IPS DF 6.9 (cell line): Measurements from ENCODE around the gene LAMA5.

Source experiments
- DNase-seq: peaks from one replicate; pipeline ENCODE4 v3.0.0-alpha.2; 2013; ENCODE audit warnings: low read depth, low spot score
- H3K27ac ChIP-seq: one replicate; pipeline ENCODE4 v1.5.1; 2013; ENCODE audit warnings: low read length, control low read depth
- H3K27me3 ChIP-seq: 2 replicates; pipeline ENCODE4 v1.6.1; 2013; ENCODE audit warnings: mild to moderate bottlenecking, low read length; ENCODE audit not compliant: control insufficient read depth, insufficient read depth
- H3K36me3 ChIP-seq: 2 replicates; pipeline ENCODE4 v1.6.1; 2013; ENCODE audit warnings: low read length; ENCODE audit not compliant: control insufficient read depth, insufficient read depth
- H3K4me1 ChIP-seq: 2 replicates; pipeline ENCODE4 v1.6.1; 2013; ENCODE audit warnings: low read length; ENCODE audit not compliant: control insufficient read depth, insufficient read depth
- H3K4me3 ChIP-seq: 2 replicates; pipeline ENCODE4 v1.5.1; 2013; ENCODE audit warnings: mild to moderate bottlenecking, low read length
- H3K9me3 ChIP-seq: 2 replicates; pipeline ENCODE4 v1.6.1; 2013; ENCODE audit warnings: low read length, inconsistent platforms; ENCODE audit not compliant: control insufficient read depth, insufficient read depth
- WGBS: extraction: QIAGEN DNeasy Blood & Tissue Kit; methylation state at CpG from one replicate; pipeline ENCODE4 v1.1.7; 2013; ENCODE audit warnings: mixed read lengths, missing lambda C conversion rate; ENCODE audit not compliant: insufficient read length, insufficient coverage; 5-methylcytosine and 5-hydroxymethylcytosine counted together

The LAMA5 gene

GRCh38 chr20:62315773-62316172 lies 51.3 kb downstream of the LAMA5 start:
- Histone ChIP-seq H3K4me1 (no peaks in the 10 kb centered on the region), H3K9me3 (no peaks in the 10 kb centered on the region), H3K27ac (no peak overlapping the region), H3K27me3 (no peaks in the 10 kb centered on the region), H3K4me3 (no peak overlapping the region), H3K36me3 (peaks cover 87% of the 10 kb centered on the region)
- WGBS, result no CpG with 5 or more reads among the region's 12 CpGs
- no peak for DNase-seq

- WGBS, result no CpG with 5 or more reads among the region's 25 CpGs
- Histone ChIP-seq H3K9me3 (no peaks in the 10 kb centered on the region), H3K27ac (no peak overlapping the region), H3K4me1 (no peaks in the 10 kb centered on the region), H3K36me3 (peaks cover 89% of the 10 kb centered on the region), H3K27me3 (no peaks in the 10 kb centered on the region), H3K4me3 (no peak overlapping the region)
- DNase-seq, result no peak
Measured at GRCh38 chr20:62314711-62315302, 52.3 kb downstream of the LAMA5 start.

GRCh38 chr20:62314339-62314638 lies 52.8 kb downstream of the LAMA5 start:
- H3K27ac ChIP-seq, result no peak overlapping the region

GRCh38 chr20:62313460-62314338 lies 53.4 kb downstream of the LAMA5 start:
- no peaks in the 10 kb centered on the region for H3K27me3 ChIP-seq
- WGBS, result no CpG with 5 or more reads among the region's 55 CpGs
- H3K9me3 ChIP-seq, result no peaks in the 10 kb centered on the region
- H3K4me3 ChIP-seq, result no peak overlapping the region
- peaks cover 85% of the 10 kb centered on the region for H3K36me3 ChIP-seq
- no peak for DNase-seq
- no peak overlapping the region for H3K27ac ChIP-seq
- no peaks in the 10 kb centered on the region for H3K4me1 ChIP-seq

More at GRCh38 chr20:62314339-62314638, 52.8 kb downstream of the LAMA5 start:
- DNase-seq, result no peak
- no peaks in the 10 kb centered on the region for H3K9me3 ChIP-seq
- H3K36me3 ChIP-seq, result peaks cover 87% of the 10 kb centered on the region
- no peak overlapping the region for H3K4me3 ChIP-seq
- no peaks in the 10 kb centered on the region for H3K27me3 ChIP-seq
- H3K4me1 ChIP-seq, result no peaks in the 10 kb centered on the region
- no CpG with 5 or more reads among the region's 12 CpGs for WGBS

- Histone ChIP-seq H3K27ac (no peak overlapping the region), H3K27me3 (no peaks in the 10 kb centered on the region), H3K9me3 (no peaks in the 10 kb centered on the region), H3K36me3 (peaks cover 87% of the 10 kb centered on the region), H3K4me3 (no peak overlapping the region), H3K4me1 (no peaks in the 10 kb centered on the region)
- no CpG with 5 or more reads among the region's 26 CpGs for WGBS
- DNase-seq, result no peak
Measured at GRCh38 chr20:62313021-62313420, 54.1 kb downstream of the LAMA5 start.

DNA sequence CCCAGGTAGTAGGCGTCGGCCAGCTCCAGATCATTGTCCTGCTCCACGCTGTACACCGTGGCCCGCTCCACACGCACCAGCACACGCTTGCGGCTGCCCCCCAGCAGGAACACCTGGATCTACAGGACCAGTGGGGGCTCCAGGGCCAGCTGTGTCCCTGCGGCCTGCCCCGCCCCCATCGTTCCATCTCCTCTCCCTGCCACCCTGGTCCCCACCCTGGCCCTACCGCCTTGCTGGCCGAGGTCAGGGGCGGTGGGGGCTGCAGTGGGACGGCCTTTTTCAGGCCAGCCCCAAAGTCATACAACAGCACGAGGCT lies 54.5 kb downstream of the LAMA5 start:
- Histone ChIP-seq H3K4me1 (no peaks in the 10 kb centered on the region), H3K4me3 (no peak overlapping the region), H3K27me3 (no peaks in the 10 kb centered on the region), H3K36me3 (peaks cover 91% of the 10 kb centered on the region), H3K27ac (no peak overlapping the region), H3K9me3 (no peaks in the 10 kb centered on the region)
- WGBS, result no CpG with 5 or more reads among the region's 16 CpGs
- DNase-seq, result no peak

DNA sequence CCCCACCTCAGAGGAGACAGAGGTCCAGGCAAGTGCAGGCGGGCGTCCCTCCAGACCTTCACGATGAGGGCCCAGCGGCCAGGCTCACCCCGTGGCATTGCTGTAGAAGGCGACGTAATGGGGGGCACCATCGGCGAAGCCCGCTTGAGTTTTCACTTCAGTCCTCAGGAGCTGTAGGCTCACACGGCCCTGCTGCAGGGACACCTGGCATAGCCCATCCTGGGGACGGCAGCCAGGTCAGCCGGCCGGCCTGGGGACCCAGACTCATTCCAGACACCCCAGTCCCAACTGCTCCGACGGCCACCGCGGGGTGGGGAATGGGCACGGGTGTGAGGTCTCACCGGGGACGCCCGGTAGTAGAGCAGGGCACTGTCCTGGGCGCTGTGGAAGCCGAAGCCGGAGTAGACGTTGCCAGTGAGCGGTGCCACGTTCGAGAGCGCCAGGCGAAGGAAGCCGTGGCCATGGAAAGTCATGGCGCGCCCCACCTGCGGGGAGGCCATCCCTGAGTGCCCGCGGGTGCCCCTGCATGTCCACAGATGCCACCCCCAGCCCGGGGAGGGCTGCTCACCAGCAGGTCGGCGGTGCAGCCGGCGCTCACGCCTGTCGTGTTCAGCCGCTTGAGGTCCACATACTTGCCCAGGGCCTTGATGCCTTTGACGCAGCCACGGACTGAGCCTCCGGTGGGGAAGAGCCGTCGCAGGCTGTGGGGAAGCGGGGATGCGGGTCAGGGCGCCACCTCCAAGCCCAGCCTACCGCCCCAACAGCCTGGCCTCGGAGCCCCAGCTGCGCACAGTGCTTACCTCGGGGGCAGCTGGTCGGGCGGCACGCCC lies 55.1 kb downstream of the LAMA5 start:
- WGBS, result no CpG with 5 or more reads among the region's 60 CpGs
- Histone ChIP-seq H3K4me3 (no peak overlapping the region), H3K4me1 (no peaks in the 10 kb centered on the region), H3K9me3 (no peaks in the 10 kb centered on the region), H3K27ac (no peak overlapping the region), H3K27me3 (no peaks in the 10 kb centered on the region), H3K36me3 (peaks cover 91% of the 10 kb centered on the region)
- DNase-seq, result no peak

DNA sequence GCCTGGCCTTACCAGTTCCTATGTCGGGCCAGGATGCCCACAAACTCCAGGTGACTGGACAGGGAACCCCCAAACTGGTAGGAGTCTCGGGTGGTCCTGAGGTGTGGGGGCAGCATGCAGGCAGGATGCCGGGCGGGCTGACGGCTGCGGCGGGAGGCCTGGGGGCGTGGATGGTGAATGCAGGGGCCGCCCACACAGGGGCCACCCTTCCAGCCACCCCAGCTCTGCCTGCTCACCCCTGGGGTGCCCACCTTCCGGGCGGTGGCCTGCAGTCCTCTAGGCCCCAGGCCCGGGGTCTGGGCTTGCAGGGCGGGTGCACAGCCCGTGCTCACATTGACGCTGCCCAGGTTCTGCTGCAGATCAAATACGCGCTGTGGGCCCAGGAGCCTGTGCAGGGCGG lies 56.0 kb downstream of the LAMA5 start:
- H3K4me3 ChIP-seq, result no peak overlapping the region
- H3K27me3 ChIP-seq, result no peaks in the 10 kb centered on the region
- DNase-seq, result no peak
- no CpG with 5 or more reads among the region's 18 CpGs for WGBS
- H3K9me3 ChIP-seq, result no peaks in the 10 kb centered on the region
- H3K36me3 ChIP-seq, result peaks cover 91% of the 10 kb centered on the region
- H3K4me1 ChIP-seq, result no peaks in the 10 kb centered on the region
- H3K27ac ChIP-seq, result no peak overlapping the region

- peaks cover 91% of the 10 kb centered on the region for H3K36me3 ChIP-seq
- H3K9me3 ChIP-seq, result no peaks in the 10 kb centered on the region
- no CpG with 5 or more reads among the region's 25 CpGs for WGBS
- no peaks in the 10 kb centered on the region for H3K27me3 ChIP-seq
- H3K4me3 ChIP-seq, result no peak overlapping the region
- no peak for DNase-seq
- H3K4me1 ChIP-seq, result no peaks in the 10 kb centered on the region
- no peak overlapping the region for H3K27ac ChIP-seq
Measured at GRCh38 chr20:62310757-62311121, 56.4 kb downstream of the LAMA5 start.

GRCh38 chr20:62309947-62310756 lies 57.0 kb downstream of the LAMA5 start:
- Histone ChIP-seq H3K27me3 (no peaks in the 10 kb centered on the region), H3K4me3 (no peak overlapping the region), H3K27ac (no peak overlapping the region), H3K36me3 (peaks cover 90% of the 10 kb centered on the region), H3K9me3 (no peaks in the 10 kb centered on the region), H3K4me1 (no peaks in the 10 kb centered on the region)
- no CpG with 5 or more reads among the region's 29 CpGs for WGBS
- DNase-seq, result no peak
